DND-41 (cell line): ENCODE measurements around the gene CRTC3.

ENCODE experiments used
- ATAC-seq: fragments of 200-7000 bp; cut with Tn5 transposase; 3 replicates; pipeline ENCODE4 v1.9.1; 2021; ENCODE audit warnings: low read depth; ENCODE audit not compliant: insufficient read depth
- DNase-seq: peaks from one replicate; pipeline ENCODE4 v3.0.0-alpha.2; 2020
- H2AFZ ChIP-seq: 2 replicates; pipeline ENCODE4 v1.6.0; 2012; ENCODE audit warnings: low read depth, low read length
- H3K27ac ChIP-seq: 2 replicates; pipeline ENCODE4 v1.5.1; 2012; ENCODE audit warnings: low read length, inconsistent platforms
- H3K27me3 ChIP-seq: fragments of 200-600 bp; sonication (generic); 2 replicates; pipeline ENCODE4 v1.6.0; 2012; ENCODE audit warnings: low read length, mild to moderate bottlenecking, inconsistent platforms; ENCODE audit not compliant: insufficient read depth, poor library complexity
- H3K36me3 ChIP-seq: 2 replicates; pipeline ENCODE4 v1.5.1; 2012; ENCODE audit warnings: low read length, inconsistent platforms; ENCODE audit not compliant: insufficient read depth
- H3K4me1 ChIP-seq: 2 replicates; pipeline ENCODE4 v1.5.1; 2012; ENCODE audit warnings: mild to moderate bottlenecking, low read length; ENCODE audit not compliant: insufficient read depth
- H3K4me2 ChIP-seq: 2 replicates; pipeline ENCODE4 v1.6.0; 2012; ENCODE audit warnings: mild to moderate bottlenecking, moderate library complexity, low read length, inconsistent platforms; ENCODE audit not compliant: insufficient read depth
- H3K4me3 ChIP-seq, 2 experiments: fragments of 200-600 bp in 1 of 2; shearing (Covaris generic) in 1 of 2; 2 replicates each; pipeline ENCODE4 v1.5.1; 2012 to 2016; ENCODE audit warnings: inconsistent platforms in 2 of 2, low read length in 2 of 2, mild to moderate bottlenecking in 2 of 2, low read depth in 1 of 2, moderate library complexity in 1 of 2
- H3K79me2 ChIP-seq: 2 replicates; pipeline ENCODE4 v1.6.0; 2012; ENCODE audit warnings: low read length, inconsistent platforms; ENCODE audit not compliant: insufficient read depth
- H3K9ac ChIP-seq: 2 replicates; pipeline ENCODE4 v1.6.0; 2012; ENCODE audit warnings: low read depth, mild to moderate bottlenecking, inconsistent platforms, low read length, moderate library complexity
- H3K9me3 ChIP-seq: 2 replicates; pipeline ENCODE4 v1.5.1; 2012; ENCODE audit warnings: low read length, moderate library complexity, mild to moderate bottlenecking, inconsistent platforms; ENCODE audit not compliant: insufficient read depth, severe bottlenecking
- H4K20me1 ChIP-seq: 2 replicates; pipeline ENCODE4 v1.6.0; 2012; ENCODE audit warnings: low read length; ENCODE audit not compliant: insufficient read depth
- CTCF ChIP-seq: IDR thresholded peaks from 2 replicates; pipeline ENCODE4 v1.5.1; 2012; ENCODE audit warnings: borderline replicate concordance, low read length, moderate library complexity, mild to moderate bottlenecking; ENCODE audit not compliant: poor library complexity, severe bottlenecking; ENCODE audit errors: extremely low read depth
- EZH2 ChIP-seq: IDR thresholded peaks from 3 replicates; pipeline ENCODE4 v1.6.1; 2012; ENCODE audit warnings: borderline replicate concordance, low read depth, mild to moderate bottlenecking, moderate library complexity, low read length, inconsistent platforms; ENCODE audit not compliant: severe bottlenecking

Gene CRTC3

GRCh38 chr15:90679959-90680358, 150.2 kb downstream of the CRTC3 start:
- H3K27me3 ChIP-seq: no peaks in the 10 kb centered on the region
- DNase-seq (no peak), ATAC-seq (no peak)
- H3K79me2 ChIP-seq: no peaks in the 10 kb centered on the region
- TF ChIP-seq CTCF (no peak), EZH2 (no peak)
- H3K36me3 ChIP-seq: no peaks in the 10 kb centered on the region
- no peaks in the 10 kb centered on the region for H3K9me3 ChIP-seq
- H4K20me1 ChIP-seq: no peaks in the 10 kb centered on the region
- no peak overlapping the region for H2AFZ ChIP-seq
- H3K4me2 ChIP-seq: no peak overlapping the region
- H3K27ac ChIP-seq: no peak overlapping the region
- no peak overlapping the region for H3K9ac ChIP-seq
- no peak overlapping the region for H3K4me3 ChIP-seq
- no peaks in the 10 kb centered on the region for H3K4me1 ChIP-seq

GRCh38 chr15:90680371-90680935, 150.7 kb downstream of the CRTC3 start:
- TF ChIP-seq CTCF: no peak
- TF ChIP-seq EZH2: no peak
- DNase-seq: no peak
- H3K4me3 ChIP-seq: no peak overlapping the region
- ATAC-seq: no peak
- H3K9ac ChIP-seq: no peak overlapping the region
- H3K27me3 ChIP-seq: no peaks in the 10 kb centered on the region
- no peak overlapping the region for H3K4me2 ChIP-seq
- no peak overlapping the region for H3K27ac ChIP-seq
- no peaks in the 10 kb centered on the region for H3K9me3 ChIP-seq
- no peaks in the 10 kb centered on the region for H3K36me3 ChIP-seq
- H4K20me1 ChIP-seq: no peaks in the 10 kb centered on the region
- no peaks in the 10 kb centered on the region for H3K79me2 ChIP-seq
- H3K4me1 ChIP-seq: peaks cover 3% of the 10 kb centered on the region
- no peak overlapping the region for H2AFZ ChIP-seq

- DNase-seq (no peak), ATAC-seq (no peak)
- Histone ChIP-seq H3K27ac (no peak overlapping the region), H4K20me1 (no peaks in the 10 kb centered on the region), H3K36me3 (no peaks in the 10 kb centered on the region), H3K79me2 (no peaks in the 10 kb centered on the region), H3K9me3 (no peaks in the 10 kb centered on the region), H3K9ac (no peak overlapping the region), H3K4me3 (no peak overlapping the region), H3K4me2 (no peak overlapping the region), H2AFZ (no peak overlapping the region), H3K27me3 (no peaks in the 10 kb centered on the region), H3K4me1 (peaks cover 9% of the 10 kb centered on the region)
- TF ChIP-seq EZH2 (no peak), CTCF (no peak)
These were observed 151.3 kb downstream of the CRTC3 start for GRCh38 chr15:90681056-90681455.

DNA sequence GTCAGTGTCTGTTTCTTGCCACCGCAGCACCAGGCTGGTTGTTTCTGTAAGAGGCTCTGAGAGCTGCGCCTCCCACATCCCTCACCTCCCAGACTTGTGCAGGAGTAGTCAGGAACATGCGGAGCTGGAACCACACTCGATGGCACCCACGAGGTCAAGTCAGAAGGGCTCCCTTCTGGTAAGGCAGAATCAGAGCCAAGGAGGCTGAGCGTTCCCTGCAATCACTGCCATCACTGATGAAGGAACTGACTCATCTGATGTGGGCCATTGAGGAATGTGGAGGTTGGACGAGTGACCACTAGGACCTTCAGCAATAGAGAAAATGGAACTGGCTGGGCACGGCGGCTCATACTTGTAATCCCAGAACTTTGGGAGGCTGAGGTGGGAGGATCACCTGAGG, 151.8 kb downstream of the CRTC3 start:
- ATAC-seq (no peak), DNase-seq (no peak)
- TF ChIP-seq EZH2 (no peak), CTCF (no peak)
- H3K27ac ChIP-seq: no peak overlapping the region
- H3K9me3 ChIP-seq: no peaks in the 10 kb centered on the region
- no peak overlapping the region for H3K9ac ChIP-seq
- no peak overlapping the region for H2AFZ ChIP-seq
- no peak overlapping the region for H3K4me2 ChIP-seq
- no peaks in the 10 kb centered on the region for H4K20me1 ChIP-seq
- no peaks in the 10 kb centered on the region for H3K36me3 ChIP-seq
- no peak overlapping the region for H3K4me3 ChIP-seq
- no peaks in the 10 kb centered on the region for H3K27me3 ChIP-seq
- H3K4me1 ChIP-seq: peaks cover 13% of the 10 kb centered on the region
- H3K79me2 ChIP-seq: no peaks in the 10 kb centered on the region
